ENCODE results near the gene TACSTD2.
"Not testable (repeated sequence)": the region's sequence is repeated elsewhere in the genome, so short reads cannot be mapped to it uniquely, and the experiment has no call there.

The TACSTD2 gene

GRCh38 chr1:58587667-58588066 is 10.6 kb upstream of the TACSTD2 start:
- DNase-seq (ENCODE audit: low read depth): no peak

GRCh38 chr1:58586271-58586670 is 9.2 kb upstream of the TACSTD2 start:
- no peak for DNase-seq (ENCODE audit: low read depth)

GRCh38 chr1:58585581-58586151 is 8.6 kb upstream of the TACSTD2 start:
- no peak for DNase-seq (ENCODE audit: low read depth)

GRCh38 chr1:58585166-58585565 is 8.1 kb upstream of the TACSTD2 start:
- no peak for DNase-seq (ENCODE audit: low read depth)

GRCh38 chr1:58584082-58584895 is 7.2 kb upstream of the TACSTD2 start:
- DNase-seq (ENCODE audit: low read depth): no peak

- DNase-seq (ENCODE audit: low read depth): no peak
Observed at GRCh38 chr1:58583496-58583895, 6.4 kb upstream of the TACSTD2 start.

- DNase-seq (ENCODE audit: low read depth): not testable (repeated sequence)
Observed at GRCh38 chr1:58582143-58582542, 5.1 kb upstream of the TACSTD2 start.

- no peak for DNase-seq (ENCODE audit: low read depth)
Observed at GRCh38 chr1:58581641-58582040, 4.6 kb upstream of the TACSTD2 start.

- DNase-seq (ENCODE audit: low read depth): no peak
Observed at GRCh38 chr1:58580186-58580585, 3.1 kb upstream of the TACSTD2 start.

- DNase-seq (ENCODE audit: low read depth): no peak
Observed at GRCh38 chr1:58577654-58578030, 590 bp upstream of the TACSTD2 start.

- DNase-seq (ENCODE audit: low read depth): no peak
Observed at GRCh38 chr1:58576325-58576726, 726 bp downstream of the TACSTD2 start.

- DNase-seq (ENCODE audit: low read depth): no peak
Observed at GRCh38 chr1:58575551-58576324, 1.3 kb downstream of the TACSTD2 start.

- DNase-seq (ENCODE audit: low read depth): no peak
Observed at GRCh38 chr1:58574816-58575215, 2.2 kb downstream of the TACSTD2 start.

- no peak for DNase-seq (ENCODE audit: low read depth)
Observed at GRCh38 chr1:58573705-58574591, 3.1 kb downstream of the TACSTD2 start.

GRCh38 chr1:58573138-58573537 is 3.9 kb downstream of the TACSTD2 start:
- no peak for DNase-seq (ENCODE audit: low read depth)

- DNase-seq (ENCODE audit: low read depth): no peak
Observed at GRCh38 chr1:58572690-58573089, 4.4 kb downstream of the TACSTD2 start.

- no peak for DNase-seq (ENCODE audit: low read depth)
Observed at GRCh38 chr1:58571616-58572015, 5.4 kb downstream of the TACSTD2 start.

- no peak for DNase-seq (ENCODE audit: low read depth)
Observed at GRCh38 chr1:58570817-58571216, 6.2 kb downstream of the TACSTD2 start.

- DNase-seq (ENCODE audit: low read depth): no peak
Observed at GRCh38 chr1:58570094-58570493, 7.0 kb downstream of the TACSTD2 start.

- DNase-seq (ENCODE audit: low read depth): no peak
Observed at GRCh38 chr1:58568911-58569310, 8.1 kb downstream of the TACSTD2 start.

GRCh38 chr1:58568271-58568860 is 8.7 kb downstream of the TACSTD2 start:
- no peak for DNase-seq (ENCODE audit: low read depth)

- DNase-seq (ENCODE audit: low read depth): no peak
Observed at GRCh38 chr1:58566339-58566738, 10.7 kb downstream of the TACSTD2 start.
